Mammary epithelial cell (primary cell): ENCODE data around the gene ENO3.

Experiments
- EZH2 ChIP-seq: IDR thresholded peaks from 2 replicates; pipeline ENCODE4 v1.6.1; 2012; ENCODE audit warnings: low read length, inconsistent platforms, borderline replicate concordance
- TF ChIP-seq, protein P1 (sequence below), 2 donors: IDR thresholded peaks in 1 of 2; conservative IDR thresholded peaks in 1 of 2; 2 replicates each; pipeline ENCODE4 v1.5.1; 2011 to 2012; ENCODE audit warnings: inconsistent platforms in 2 of 2, low read length in 2 of 2, mild to moderate bottlenecking in 2 of 2, control low read depth in 1 of 2, low read depth in 1 of 2; ENCODE audit not compliant: insufficient read depth in 1 of 2; ENCODE audit errors: extremely low read depth in 1 of 2

DNA sequence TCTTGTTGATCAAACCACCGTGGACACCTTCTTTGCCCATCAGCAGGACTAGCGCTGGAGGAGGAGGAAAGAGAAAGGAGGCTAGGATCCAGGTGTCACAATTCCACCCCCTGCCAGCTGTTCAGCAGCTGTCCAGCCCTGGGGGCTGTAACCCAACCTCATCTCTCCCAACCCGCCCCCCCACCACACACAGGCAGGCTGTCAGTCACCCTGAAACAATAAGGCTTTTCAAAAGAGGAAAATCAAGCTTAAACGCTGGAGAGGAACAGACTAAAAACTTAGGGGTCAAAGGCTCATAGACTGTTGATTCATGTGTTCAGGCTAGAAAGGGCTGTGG, 5.0 kb upstream of the ENO3 start:
- TF ChIP-seq, protein P1, sequence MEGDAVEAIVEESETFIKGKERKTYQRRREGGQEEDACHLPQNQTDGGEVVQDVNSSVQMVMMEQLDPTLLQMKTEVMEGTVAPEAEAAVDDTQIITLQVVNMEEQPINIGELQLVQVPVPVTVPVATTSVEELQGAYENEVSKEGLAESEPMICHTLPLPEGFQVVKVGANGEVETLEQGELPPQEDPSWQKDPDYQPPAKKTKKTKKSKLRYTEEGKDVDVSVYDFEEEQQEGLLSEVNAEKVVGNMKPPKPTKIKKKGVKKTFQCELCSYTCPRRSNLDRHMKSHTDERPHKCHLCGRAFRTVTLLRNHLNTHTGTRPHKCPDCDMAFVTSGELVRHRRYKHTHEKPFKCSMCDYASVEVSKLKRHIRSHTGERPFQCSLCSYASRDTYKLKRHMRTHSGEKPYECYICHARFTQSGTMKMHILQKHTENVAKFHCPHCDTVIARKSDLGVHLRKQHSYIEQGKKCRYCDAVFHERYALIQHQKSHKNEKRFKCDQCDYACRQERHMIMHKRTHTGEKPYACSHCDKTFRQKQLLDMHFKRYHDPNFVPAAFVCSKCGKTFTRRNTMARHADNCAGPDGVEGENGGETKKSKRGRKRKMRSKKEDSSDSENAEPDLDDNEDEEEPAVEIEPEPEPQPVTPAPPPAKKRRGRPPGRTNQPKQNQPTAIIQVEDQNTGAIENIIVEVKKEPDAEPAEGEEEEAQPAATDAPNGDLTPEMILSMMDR (conservative IDR thresholded peaks at IDR 0.05 in 1 of 2, IDR thresholded peaks at IDR 0.05 in 1 of 2; ENCODE audit: extremely low read depth in 1 of 2, insufficient read depth in 1 of 2, low read depth in 1 of 2, low read length in 2 of 2) = no peak
- no peak for TF ChIP-seq EZH2
